Activated CD8-positive, alpha-beta memory T cell treated with anti-CD3 and anti-CD28 coated beads for 36 hours (primary cell): Measurements from ENCODE around the gene ABCC8. TPM values are rescaled to one million over a fixed set of nuclear protein-coding genes. Genes with fewer than 3 reads are reported as not detected.

Source experiments
- CTCF ChIA-PET: fragments of 350-600 bp; sonication (Branson Sonifier 250); formaldehyde crosslinking; loops from one replicate; lab custom pipeline; 2021; ENCODE audit warnings: antibody characterized with exemption; lab: Charles Lee
- POLR2A ChIA-PET: fragments of 350-600 bp; sonication (Branson Sonifier 250); formaldehyde crosslinking; loops from one replicate; lab custom pipeline; 2021; ENCODE audit warnings: antibody characterized with exemption; lab: Charles Lee
- total RNA-seq, 2 experiments: library from RNA; stranded (reverse); gene quantifications; one replicate each; pipeline ENCODE4 v1.2.3, GENCODE V29; 2021

ABCC8 gene
- not detected for total RNA-seq

DNA sequence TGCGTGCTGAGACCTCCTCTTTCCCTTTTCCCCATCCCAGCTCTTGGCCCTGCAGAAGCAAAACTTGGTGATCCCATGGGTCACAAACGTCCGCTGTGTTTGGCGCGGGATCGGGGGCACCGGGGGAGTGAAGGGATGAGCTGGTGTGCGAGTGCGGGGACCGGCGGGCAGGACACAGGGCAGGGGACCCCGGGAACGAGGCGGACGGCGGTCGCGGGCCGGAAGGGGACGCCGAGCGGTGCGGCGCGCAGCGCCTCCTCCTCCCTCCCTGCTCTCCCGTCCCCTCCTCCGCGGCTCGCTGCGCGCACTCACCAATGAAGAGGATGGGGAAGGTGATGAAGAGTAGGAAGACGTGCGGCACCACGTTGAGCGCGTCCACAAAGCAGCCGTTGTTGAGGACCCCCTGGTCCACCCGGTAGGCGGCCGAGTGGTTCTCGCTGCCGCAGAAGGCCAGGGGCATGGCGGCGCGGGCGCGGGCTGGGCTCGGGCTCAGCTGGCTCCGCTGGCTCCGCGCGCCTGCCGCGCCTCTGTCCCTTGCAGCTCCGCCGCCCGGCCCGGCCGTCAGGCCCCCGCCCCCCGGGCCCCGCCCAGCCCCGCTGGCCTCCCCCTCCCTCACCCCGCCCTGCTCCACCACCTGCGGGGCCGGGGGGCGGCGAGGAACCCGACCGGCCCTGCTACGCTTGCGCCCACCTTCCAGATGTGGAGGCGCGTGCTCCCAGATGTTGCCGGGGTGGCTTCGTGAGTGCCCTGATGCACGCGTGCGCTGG is at the start of gene ABCC8:
Gene ABCC8, minus strand, starts transcription at position 529 of the 767 bp plus-strand sequence. Its CDS starts 69 bp downstream, at position 460.
- CTCF ChIA-PET, result interaction anchor here (1.3 kb wide), 1 partner anchor 93 kb away, joined by 4 read pairs; no protein-coding TSS in a partner anchor

DNA sequence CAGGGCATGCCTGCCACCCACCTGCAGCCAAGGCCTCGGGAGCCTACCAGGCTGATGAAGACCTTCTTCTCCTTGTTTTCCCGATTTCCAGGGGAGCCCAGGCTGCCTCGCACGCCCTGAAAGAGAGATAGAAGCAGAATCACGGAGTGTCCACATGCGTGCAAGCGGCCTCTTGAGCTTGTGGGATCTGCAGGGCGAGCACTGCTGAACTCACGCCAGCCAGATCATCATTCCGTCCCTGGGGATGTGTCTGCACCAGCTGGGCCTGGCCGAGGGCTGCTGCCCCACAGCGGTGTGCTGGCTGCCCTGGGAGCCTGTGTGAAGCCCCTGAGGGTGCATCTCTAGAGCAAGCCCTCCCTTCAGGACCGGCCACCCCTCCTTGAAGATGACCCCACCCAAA is 49.7 kb upstream of the ABCC8 start:
- ChIA-PET POLR2A (no interaction called here), CTCF (no interaction called here)

More for the DNA sequence above, at the start of gene ABCC8:
- POLR2A ChIA-PET, result no interaction called here

DNA sequence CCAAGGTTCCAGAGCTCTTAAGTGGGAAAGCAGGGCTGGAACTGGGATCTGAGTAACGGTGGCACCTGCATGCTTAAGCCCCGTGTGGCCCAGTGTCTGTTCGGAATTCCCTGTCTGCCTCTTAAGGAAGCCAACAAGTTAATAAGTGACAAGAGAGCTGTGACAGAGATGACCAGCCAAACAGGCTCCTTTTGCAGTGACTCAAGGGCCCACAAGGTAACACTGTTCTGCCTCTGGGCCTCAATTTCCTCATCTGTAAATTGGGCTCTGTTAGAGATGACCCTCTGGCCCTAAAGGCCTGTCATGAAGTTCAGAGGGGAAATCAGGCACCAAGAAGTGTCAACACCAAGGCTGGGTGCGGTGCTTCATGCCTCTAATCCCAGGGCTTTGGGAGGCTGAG is 48.9 kb upstream of the ABCC8 start:
- POLR2A ChIA-PET, result no interaction called here
- CTCF ChIA-PET, result no interaction called here

DNA sequence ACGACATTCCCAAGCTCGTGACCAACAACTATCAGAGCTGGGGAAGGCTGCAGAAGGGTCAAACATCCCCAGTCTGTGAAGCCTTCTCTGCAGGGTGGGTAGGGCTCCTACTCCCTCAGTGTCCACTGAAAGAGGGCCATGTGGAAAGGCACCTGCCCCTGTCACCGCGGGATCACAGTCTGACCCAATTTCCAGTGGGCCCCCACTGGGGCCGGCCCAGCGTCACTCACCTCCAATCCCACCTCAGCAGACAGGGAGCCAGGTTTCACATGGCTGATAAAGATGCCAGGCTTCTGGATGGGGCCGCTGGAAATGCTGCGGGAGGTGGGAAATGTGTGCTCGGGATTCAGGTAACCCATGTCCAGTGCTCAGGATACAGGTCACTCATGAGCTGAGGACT is 47.6 kb upstream of the ABCC8 start:
- ChIA-PET CTCF (no interaction called here), POLR2A (no interaction called here)

GRCh38 chr11:17522655-17523054 is 46.0 kb upstream of the ABCC8 start:
- ChIA-PET CTCF (no interaction called here), POLR2A (no interaction called here)

DNA sequence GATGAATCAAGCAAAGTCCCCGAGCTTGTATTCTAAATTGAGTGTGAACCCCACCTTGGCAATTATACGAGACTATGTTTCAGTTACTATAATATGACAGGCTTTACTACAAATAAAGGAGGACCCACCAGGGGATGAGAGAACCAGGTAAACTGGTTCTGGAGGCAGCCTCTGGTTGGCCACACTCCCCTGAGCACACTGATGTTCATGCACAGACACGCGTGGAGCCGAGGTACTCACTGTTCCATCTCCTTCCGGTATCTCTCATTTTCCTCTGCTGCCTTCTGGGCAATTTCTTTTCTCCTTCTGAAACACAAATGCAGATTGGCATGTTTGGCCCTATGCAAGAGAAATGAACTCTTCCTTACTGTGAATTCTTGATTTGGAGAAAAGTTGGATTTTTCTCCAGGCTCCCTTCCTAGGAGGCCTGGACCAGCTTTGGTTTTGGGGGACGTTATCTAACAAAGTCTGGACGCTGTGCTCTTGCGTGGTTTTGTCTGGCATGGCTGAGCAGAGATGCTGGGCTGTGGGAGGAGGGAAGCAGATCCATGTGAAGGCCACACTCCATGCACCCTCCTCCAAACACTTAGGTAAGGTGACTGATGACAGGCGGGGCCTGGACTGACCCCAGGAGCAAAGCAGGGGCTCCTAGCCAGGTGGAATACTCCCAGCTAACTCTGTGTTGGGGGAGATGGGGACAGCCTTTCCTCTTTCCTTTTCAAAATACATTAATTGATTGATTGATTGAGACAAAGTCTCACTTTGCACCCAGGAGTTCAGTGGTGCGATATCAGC is 44.7 kb upstream of the ABCC8 start:
- POLR2A ChIA-PET, result no interaction called here

DNA sequence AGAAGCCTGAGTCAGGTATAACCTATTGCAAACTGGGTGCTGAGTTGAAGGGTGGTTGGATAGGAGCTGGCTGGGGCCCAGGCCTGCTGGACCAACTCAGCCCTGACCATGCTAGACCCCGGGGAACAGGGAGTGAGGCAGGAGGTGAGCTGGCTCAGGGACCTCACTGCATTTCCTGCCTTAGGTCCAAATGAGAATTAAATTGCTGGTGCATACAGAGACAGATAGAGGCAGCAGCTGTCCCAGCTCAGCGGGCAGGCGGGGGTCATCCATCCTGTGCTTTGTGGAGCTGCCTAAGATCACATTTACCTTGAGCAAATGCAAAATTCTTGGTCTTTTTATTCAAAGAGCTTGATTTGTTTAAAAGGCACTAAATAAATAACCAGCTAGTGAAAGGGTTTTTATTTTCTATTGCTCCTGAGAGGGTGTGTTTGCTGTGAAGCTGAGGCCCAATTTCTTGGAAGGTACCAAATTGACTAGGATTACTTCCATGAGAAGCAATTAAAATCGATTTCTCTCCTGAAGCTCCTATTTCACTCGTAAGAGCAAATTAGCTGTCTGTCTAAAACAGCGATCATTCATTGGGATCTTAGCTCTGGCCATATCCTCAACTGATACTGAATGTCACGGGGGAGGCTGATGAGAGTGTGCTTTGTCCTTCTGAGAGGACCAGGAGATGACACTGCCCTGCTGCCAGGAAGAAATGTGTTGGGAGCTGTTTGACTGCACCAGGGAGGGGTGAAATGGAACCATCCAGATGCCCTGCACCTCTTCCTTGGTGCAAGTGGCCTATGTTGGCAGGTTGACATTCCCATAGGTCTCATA is 42.6 kb upstream of the ABCC8 start:
- ChIA-PET CTCF (interaction anchor here (3.0 kb wide), 1 partner anchor 9 kb away, joined by 14 read pairs; no protein-coding TSS in a partner anchor), POLR2A (no interaction called here)

More for the DNA sequence above, 44.7 kb upstream of the ABCC8 start:
- CTCF ChIA-PET, result no interaction called here

DNA sequence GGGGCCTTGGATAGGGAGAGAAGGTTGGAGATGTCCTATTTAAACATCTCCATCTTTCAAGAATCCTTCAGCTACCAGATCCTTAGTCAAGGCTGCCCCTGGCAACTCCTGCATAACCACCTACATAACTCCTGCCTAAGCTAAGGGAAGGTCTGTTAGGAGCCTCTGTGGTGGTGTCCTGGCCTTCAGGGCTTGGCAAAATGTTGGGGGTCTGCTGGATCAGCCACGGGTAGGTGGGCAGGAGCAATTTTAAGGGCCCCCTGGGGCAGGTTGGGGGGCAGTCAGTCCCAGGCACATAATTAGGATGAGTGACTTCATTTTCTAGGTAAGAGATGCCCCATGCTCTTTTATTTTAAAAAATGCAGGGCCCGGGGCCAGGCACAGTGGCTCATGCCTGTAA is 41.7 kb upstream of the ABCC8 start:
- CTCF ChIA-PET, result interaction anchor here (3.0 kb wide), 1 partner anchor 10 kb away, joined by 14 read pairs; no protein-coding TSS in a partner anchor

DNA sequence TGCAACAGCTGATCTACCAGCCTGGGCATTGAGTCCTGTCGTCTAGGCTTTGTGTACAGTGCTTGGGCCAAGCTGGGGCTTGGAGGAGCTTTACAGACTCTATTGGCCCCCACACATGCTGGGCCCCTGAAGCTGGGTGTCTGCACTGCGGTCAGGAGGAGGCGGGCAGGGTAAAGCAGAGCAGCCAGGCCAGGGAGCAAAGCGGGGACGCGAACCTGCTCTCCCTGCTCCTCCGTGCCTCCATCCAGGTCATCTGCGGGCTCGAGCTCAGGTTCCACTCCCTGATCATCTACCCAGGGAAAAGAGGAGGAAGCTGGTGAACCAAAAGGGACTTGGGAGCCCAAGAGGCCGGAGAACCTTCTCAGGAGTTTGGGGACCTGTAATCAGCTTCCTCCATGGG is 40.5 kb upstream of the ABCC8 start:
- CTCF ChIA-PET, result interaction anchor here (0.7 to 3.0 kb wide), 2 partner anchors 11 to 13 kb away, joined by 3 to 14 read pairs; no protein-coding TSS in a partner anchor
- POLR2A ChIA-PET, result no interaction called here

More for the DNA sequence above, 41.7 kb upstream of the ABCC8 start:
- POLR2A ChIA-PET, result no interaction called here

- POLR2A ChIA-PET, result no interaction called here
- CTCF ChIA-PET, result interaction anchor here (0.7 to 3.0 kb wide), 2 partner anchors 11 to 12 kb away, joined by 3 to 14 read pairs; no protein-coding TSS in a partner anchor
These were observed 40.0 kb upstream of the ABCC8 start for GRCh38 chr11:17516551-17517150.

- CTCF ChIA-PET, result no interaction called here
- POLR2A ChIA-PET, result no interaction called here
These were observed 39.0 kb upstream of the ABCC8 start for GRCh38 chr11:17515443-17516176.

- CTCF ChIA-PET, result interaction anchor here (1.8 kb wide), 1 partner anchor 10 kb away, joined by 7 read pairs; no protein-coding TSS in a partner anchor
- POLR2A ChIA-PET, result no interaction called here
These were observed 37.8 kb upstream of the ABCC8 start for GRCh38 chr11:17514476-17514875.

GRCh38 chr11:17513853-17514252 is 37.2 kb upstream of the ABCC8 start:
- ChIA-PET POLR2A (no interaction called here), CTCF (interaction anchor here (1.5 to 1.8 kb wide), 2 partner anchors 10 to 130 kb away, joined by 6 to 7 read pairs; no protein-coding TSS in a partner anchor)

DNA sequence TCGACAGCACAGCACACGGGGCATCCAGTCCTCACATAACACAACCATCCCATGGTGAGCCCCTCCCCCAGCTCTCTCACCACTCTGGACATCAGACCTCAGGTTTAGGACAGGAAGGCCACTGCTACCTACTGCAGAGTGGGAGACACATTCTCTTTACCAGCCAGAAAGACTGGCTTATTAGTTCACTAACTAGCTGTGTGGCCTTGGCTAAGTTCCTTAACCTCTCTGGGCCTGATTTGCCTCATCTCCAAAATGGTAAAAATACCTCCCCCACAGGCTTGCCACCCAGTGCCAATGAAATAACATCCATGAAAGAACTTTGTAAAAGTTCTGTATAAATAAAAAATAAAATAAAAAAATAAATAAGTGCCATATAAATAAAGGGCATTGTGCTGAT is 35.5 kb upstream of the ABCC8 start:
- ChIA-PET CTCF (interaction anchor here (1.5 kb wide), 1 partner anchor 128 kb away, joined by 6 read pairs; no protein-coding TSS in a partner anchor), POLR2A (no interaction called here)

GRCh38 chr11:17511571-17511970 is 34.9 kb upstream of the ABCC8 start:
- CTCF ChIA-PET, result interaction anchor here (1.0 kb wide), 1 partner anchor 125 kb away, joined by 3 read pairs; no protein-coding TSS in a partner anchor

DNA sequence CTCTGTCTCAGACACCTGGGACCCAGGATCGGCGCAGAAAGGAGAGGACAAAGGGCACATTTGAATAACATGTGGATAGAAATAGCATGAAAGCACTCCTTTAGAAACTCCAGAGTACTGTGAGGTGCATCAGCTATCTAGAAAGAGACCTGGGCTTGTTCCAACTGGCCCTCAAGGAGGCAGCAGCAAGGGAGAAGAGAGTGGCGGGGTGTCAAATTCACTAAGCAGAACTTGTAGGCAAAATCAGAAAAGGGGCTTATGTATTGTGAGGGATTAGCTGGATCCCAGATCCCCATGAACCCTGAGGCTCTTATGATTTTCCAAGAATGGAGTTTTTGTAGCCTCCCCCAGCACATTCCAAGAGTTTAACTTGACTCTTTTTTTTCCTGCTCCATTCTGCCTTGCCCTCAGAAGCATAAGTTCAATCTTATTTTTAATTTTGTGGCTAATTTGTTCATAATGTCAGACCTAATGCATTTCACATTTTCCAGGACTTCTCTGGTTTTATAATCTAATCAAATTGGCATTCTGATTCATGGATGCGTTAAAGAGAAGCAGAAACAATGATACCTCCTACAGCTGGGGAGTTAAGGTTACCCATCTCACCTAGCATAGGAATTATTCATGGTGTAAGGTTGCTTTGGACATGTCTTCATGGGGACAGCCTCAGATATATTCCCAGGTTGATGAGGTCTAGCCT is 34.0 kb upstream of the ABCC8 start:
- ChIA-PET POLR2A (no interaction called here), CTCF (interaction anchor here (1.0 kb wide), 1 partner anchor 124 kb away, joined by 3 read pairs; no protein-coding TSS in a partner anchor)

More at GRCh38 chr11:17511571-17511970, 34.9 kb upstream of the ABCC8 start:
- POLR2A ChIA-PET, result no interaction called here

GRCh38 chr11:17508791-17509190 is 32.1 kb upstream of the ABCC8 start:
- ChIA-PET POLR2A (interaction anchor here (0.6 kb wide), 1 partner anchor 35 kb away, joined by 3 read pairs; the partner anchor contains the start of gene USH1C), CTCF (interaction anchor here (0.8 kb wide), 1 partner anchor 125 kb away, joined by 3 read pairs; no protein-coding TSS in a partner anchor)
